Fibroblast of skin of left biceps (primary cell): ENCODE results near the gene C22orf39.

Experiments used
- DNase-seq, 2 experiments: peaks; one replicate each; pipeline ENCODE4 v3.0.0-alpha.2; 2013; ENCODE audit warnings: low read depth in 2 of 2

C22orf39 gene

GRCh38 chr22:19430890-19431541 is 16.5 kb downstream of the C22orf39 start:
- no peak for DNase-seq

DNA sequence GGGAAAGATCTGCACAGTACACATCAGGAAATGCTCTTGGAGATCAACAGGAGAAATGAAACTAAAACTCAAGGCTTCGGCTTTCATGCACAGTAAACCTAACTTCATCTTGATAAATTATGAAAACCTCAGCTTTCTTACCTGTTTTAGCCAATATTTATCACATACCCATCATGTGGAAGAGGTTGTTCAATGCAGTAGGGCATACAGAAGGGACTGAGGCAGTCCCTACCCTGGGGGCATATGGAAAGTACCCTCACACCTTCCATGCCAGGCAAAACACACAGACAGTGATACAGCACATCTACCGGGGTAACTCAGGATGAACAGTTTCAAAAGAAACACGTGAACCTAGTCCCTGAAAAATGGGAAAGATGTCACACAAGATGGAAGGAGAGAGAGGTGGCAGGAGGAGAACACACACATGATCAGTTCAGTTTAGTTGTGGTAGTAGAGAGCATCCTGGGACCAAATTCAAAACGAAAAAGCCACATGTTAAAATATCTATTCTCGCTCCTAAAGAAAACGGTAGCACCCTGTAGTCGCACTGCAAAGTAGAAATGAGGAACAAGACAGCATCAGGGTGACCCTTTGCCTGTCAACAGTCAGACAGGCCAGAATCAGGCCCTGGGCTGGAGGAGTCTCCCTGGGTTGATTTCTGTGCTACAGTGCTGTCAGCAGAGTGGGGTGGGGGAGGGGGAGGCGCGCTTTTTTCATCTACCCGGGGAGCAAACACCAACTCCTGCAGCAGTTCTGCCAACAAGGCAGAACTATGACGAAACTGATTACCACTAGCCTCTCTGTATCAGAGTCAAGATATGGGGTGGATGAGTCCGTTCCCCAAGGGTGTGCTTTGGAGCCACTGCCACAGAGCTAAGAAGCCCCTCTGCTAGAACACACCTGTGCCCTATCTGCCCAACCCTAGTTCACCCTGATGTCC is 17.3 kb downstream of the C22orf39 start:
- peak; percentile 19 to 21 for DNase-seq

- DNase-seq, result no peak
Observed at GRCh38 chr22:19424186-19424500, 23.4 kb downstream of the C22orf39 start.

DNA sequence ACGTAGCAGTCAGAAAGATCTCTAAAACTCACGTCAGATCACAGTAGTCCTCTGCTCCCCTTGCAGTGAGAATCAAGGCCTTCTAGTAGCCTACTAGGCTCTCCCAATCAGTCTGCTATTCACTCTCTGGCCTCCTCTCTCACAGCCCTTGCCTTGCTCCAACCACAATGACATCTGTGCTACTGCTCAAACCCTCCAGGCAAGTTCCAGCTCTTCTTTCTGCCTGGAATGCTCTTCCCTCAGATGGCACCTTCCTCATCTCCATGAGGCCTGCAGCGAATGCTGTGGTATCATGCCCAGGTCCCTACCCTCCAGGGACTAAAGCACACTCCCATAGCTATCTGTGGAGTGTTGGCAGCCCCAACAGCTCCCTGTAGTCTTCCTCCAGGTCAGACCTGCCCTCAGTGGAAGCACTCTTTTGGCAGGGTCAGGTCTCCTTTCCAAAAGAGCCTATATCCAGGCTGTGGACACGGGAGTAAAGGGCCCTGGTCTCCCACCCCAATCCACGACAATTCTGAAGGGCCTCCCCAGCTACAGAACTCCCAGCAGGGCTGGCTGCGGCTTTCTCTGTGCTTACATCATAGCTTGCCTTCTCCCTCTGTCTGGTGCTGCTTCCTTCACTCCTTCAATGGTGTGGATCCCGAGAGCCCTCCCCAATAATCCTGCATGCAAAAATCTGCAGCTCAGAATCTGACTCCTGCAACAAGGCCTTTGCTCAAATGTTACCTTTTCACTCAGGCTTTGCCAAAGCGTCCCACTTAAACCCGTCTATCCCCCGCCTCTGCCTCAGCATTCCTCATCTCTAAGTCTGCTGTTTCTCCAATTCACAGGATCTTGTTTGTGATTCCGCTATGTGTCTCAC is 24.8 kb downstream of the C22orf39 start:
- DNase-seq, result no peak

DNA sequence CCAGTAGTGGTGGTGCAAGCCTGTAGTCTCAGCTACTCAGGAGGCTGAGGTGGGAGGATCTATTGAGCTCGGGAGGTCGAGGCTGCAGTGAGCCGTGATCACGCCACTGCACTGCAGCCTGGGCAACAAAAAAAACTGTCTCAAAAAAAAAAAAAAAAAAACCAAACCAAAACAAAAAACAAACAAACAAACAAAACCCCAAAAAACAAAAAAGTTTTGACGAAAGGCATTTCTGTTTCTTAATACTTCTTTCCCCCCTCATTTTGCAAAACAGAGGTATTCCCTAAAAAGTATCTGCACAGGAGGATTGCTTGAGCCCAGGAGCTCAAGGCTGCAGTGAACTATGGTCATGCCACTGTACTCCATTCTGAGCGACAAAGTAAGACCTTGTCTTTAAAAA is 27.2 kb downstream of the C22orf39 start:
- DNase-seq, result no peak

GRCh38 chr22:19419464-19420178 is 27.9 kb downstream of the C22orf39 start:
- DNase-seq, result no peak

GRCh38 chr22:19419086-19419463 is 28.4 kb downstream of the C22orf39 start:
- no peak for DNase-seq

DNA sequence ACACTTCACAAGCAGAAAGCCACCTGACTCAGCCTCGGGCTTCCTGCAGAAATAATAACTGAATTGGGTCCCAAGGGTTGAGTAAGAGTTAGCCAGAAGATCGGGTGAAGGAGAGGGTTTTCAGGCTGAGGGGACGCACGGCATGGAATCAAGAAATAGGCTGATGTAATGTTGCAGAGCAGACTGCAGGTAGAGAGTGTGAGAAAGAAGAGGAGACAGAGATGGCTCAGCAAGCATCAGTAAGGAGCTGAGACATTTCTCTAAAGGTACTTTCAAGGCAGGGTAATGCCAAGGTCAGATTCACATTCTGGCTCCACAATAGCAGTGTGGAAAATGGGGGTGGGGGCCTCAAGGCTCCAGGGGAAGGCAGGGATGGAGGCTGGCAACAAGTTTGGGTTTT is 34.6 kb downstream of the C22orf39 start:
- DNase-seq, result no peak

DNA sequence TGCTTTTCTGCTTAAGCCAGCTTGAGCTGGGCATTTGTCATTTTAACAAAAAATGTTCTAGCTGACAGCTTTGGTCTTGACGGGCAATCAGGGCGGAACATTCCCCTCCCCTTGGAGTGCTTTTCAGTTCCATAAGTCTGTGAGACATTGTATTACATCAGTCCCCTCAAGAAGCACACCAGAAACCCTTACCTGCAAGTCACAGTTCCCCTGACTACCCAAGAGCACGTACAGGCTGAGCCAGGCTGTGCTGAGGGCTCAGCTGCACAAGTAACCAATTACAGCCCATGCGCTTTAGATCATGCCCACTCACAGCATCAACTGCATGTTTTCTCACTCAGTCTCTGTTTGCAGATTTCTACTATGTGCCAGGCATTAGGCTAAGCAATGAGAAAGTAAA is 35.0 kb downstream of the C22orf39 start:
- no peak for DNase-seq

GRCh38 chr22:19411690-19412045 is 35.8 kb downstream of the C22orf39 start:
- no peak for DNase-seq

DNA sequence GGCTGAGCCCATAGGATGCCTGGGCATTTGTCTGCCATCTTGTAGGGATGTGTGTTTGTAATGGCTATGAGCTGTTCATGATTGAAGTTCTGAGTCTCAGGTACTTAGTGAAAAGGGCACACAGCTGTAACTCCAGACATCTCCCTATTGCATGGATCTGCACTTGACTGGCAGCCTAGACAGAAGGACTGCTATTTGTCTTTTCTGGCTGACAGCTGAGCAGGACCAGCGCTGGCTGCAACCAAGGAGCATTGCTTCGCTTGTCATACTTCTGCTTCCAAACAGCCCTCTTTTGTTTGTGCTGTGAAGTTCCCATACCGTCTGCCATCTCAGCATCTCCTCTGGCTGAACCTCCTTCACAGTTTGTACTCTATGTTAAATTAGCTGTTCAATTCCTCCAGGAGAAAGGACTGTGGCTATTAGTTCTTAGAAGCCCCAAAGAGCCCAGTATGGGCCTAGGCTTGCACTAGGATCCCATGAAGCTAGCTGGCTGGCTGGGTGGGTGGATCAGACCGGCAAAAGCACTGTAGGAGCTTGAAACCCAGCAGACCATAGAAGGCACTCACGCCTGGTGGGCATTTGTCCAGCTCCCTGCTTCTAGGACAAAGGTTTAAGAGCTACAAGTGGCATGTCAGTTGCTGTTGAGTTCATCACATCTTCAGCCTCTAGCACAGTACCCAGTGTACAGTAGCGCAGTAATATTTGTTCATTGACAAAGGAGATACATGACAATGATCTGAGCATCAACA is 36.4 kb downstream of the C22orf39 start:
- no peak for DNase-seq

DNA sequence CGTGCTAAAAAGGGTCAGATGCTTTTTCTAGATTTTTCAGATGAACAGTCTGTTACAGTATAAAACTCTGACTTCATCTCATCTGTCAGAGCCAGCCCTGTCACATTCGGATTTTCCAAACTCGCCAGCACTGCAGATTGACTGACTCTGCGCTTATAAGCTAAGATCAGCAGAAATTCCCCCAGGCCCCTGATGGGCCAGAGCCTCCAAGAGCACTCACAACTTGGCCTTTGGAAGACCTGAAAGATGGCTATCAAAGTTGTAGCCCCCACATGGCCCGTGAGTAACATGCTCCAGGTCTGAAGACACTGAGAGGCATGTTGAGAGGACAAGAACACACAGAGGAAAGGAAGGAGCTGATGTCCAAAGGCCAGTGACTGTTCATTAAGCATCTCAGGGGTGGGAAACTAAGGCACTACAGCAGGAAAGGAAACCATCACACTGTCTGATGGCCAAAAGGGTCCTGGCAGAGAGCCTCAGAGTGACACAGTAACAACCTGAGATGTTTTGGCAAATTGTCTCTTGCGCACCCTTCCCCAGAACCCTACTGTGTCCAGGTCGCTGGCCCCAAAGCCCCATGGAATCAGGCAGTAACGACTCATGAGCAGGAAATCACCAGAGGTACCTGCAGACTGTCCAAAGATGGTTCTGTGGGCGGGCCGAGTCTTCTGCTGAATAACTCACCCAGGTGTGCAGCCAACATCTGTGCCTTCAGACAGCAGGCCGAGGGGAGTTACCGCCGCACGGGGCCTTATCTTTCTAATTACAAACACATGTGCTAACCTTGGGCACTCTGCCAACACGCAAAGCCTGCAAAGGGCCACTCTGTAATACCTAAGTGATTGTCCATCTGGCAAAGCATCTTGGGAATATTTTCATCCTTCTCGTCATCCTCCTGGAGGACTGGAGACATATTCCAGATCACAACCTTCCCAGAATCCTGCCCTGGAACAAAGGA is 39.6 kb downstream of the C22orf39 start:
- peak; percentile 20 for DNase-seq

DNA sequence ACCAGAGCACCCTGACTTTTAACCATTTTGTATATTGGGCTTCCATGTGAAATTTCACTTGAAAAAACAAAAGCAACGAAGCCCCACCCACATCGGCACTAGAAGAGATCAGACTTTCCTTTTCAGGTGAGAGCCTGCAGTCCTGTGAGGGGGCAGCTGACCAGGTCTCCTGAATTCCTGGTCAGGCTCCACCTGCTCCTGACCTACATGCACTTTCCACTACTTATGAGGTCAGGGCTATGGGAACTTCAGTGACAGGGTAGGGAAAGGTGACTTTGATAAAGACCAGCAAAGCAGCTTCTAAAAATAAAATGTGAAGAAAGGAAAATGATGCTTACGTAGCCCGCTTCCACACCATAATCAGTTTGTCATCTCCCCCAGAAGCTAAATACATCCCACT is 40.7 kb downstream of the C22orf39 start:
- DNase-seq, result no peak

- DNase-seq, result no peak
Observed at GRCh38 chr22:19406281-19406811, 41.2 kb downstream of the C22orf39 start.

GRCh38 chr22:19405652-19406051 is 41.9 kb downstream of the C22orf39 start:
- DNase-seq, result no peak

DNA sequence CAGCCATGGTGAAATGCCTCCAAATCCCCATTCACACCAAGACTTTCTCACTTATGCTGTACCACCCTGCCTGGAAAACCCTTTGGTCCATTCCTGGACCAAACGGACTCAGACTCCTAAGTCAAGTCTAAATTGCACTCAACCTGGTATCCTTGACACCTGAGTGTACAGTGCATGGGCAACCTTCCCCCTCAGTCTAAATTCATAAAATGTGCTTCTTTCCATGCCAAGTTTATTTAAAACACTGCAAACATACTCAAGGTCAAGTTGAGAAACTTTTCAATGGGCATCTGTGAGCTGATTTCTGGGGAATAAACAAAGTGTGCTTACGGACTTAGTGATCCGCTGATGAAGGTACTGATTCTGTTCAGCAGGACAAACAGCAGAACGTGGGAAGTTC is 42.4 kb downstream of the C22orf39 start:
- no peak for DNase-seq

DNA sequence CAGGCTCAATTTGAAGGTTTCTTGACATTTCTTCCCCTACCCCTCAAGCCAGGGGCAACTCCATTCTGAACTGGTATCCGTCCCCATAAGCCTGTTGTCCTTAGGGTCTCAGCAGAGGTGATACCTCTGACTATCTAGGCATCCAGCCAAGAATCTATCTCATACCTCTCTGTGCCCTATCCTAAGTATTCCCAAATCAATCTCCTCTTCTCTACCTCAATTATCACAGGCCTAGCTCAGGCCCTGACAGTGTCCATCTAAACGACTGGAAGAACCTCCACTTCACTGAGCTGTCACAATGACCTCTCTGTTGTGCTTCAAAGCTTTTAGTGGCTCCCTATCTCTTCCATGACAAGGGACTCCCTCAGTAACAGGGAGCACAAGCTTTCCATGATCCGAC is 42.8 kb downstream of the C22orf39 start:
- no peak for DNase-seq

- no peak for DNase-seq
Observed at GRCh38 chr22:19402642-19403191, 44.8 kb downstream of the C22orf39 start.

DNA sequence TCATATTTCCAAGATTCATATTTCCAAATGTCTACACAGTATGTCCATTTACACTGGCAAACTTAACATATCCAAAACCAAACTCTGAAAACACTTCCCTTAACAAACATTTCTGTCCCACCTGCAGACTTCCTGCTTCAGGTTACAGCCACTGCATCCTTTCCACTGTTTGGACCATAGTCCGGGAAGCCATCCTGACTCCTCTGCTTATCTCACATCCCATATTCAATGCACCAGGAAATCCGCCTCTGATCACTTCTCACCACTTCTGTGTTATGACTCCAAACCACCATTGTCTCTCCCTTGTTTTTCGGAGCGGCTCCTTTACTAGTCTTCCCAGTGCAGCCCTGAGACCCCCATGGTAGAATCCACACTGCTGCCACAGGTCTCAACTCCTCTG is 46.0 kb downstream of the C22orf39 start:
- DNase-seq, result no peak
